Osteocyte (in vitro differentiated cells): ENCODE results near the gene ACOT6. TPM values are rescaled to one million over a fixed set of nuclear protein-coding genes. Genes with fewer than 3 reads are reported as not detected.
A peak's percentile ranks its signal among the peaks of the same experiment; 100 is the strongest.
"Not testable (repeated sequence)": the region's sequence is repeated elsewhere in the genome, so short reads cannot be mapped to it uniquely, and the experiment has no call there.

Source experiments
- DNase-seq: peaks from one replicate; pipeline ENCODE4 v3.0.0; 2021; ENCODE audit warnings: mixed read lengths; ENCODE audit not compliant: unreplicated experiment; ENCODE audit errors: extremely low spot score
- H3K27ac Mint-ChIP-seq: one replicate; pipeline ENCODE4 v1.8.0; 2021; ENCODE audit warnings: mild to moderate bottlenecking, mixed read lengths; ENCODE audit not compliant: unreplicated experiment
- H3K27me3 Mint-ChIP-seq: one replicate; pipeline ENCODE4 v1.8.0; 2021; ENCODE audit warnings: mixed read lengths; ENCODE audit not compliant: unreplicated experiment
- H3K36me3 Mint-ChIP-seq: one replicate; pipeline ENCODE4 v1.8.0; 2021; ENCODE audit warnings: mixed read lengths; ENCODE audit not compliant: unreplicated experiment
- H3K4me1 Mint-ChIP-seq: one replicate; pipeline ENCODE4 v1.8.0; 2021; ENCODE audit warnings: mixed read lengths; ENCODE audit not compliant: unreplicated experiment
- H3K4me3 Mint-ChIP-seq: one replicate; pipeline ENCODE4 v1.8.0; 2021; ENCODE audit warnings: mild to moderate bottlenecking, moderate library complexity, mixed read lengths; ENCODE audit not compliant: unreplicated experiment
- H3K9me3 Mint-ChIP-seq: one replicate; pipeline ENCODE4 v1.8.0; 2021; ENCODE audit warnings: mixed read lengths; ENCODE audit not compliant: unreplicated experiment
- CTCF ChIP-seq: fragments of 200-600 bp; sonication (generic); IDR thresholded peaks from 2 replicates; pipeline ENCODE4 v1.5.0; 2021; ENCODE audit warnings: antibody characterized with exemption, mild to moderate bottlenecking, moderate library complexity
- total RNA-seq: library from RNA; stranded (reverse); gene quantifications from 2 replicates; pipeline ENCODE4 v1.2.1, GENCODE V29; 2021

ACOT6 gene
- total RNA-seq, 1 donor from 2014 or later, result not detected

GRCh38 chr14:73588695-73589094 lies 23.6 kb upstream of the ACOT6 start:
- Mint-ChIP-seq H3K36me3 (no peaks in the 10 kb centered on the region), H3K9me3 (no peaks in the 10 kb centered on the region), H3K27me3 (no peaks in the 10 kb centered on the region), H3K4me1 (no peaks in the 10 kb centered on the region), H3K27ac (no peak overlapping the region), H3K4me3 (no peak overlapping the region)
- no peak for DNase-seq
- TF ChIP-seq CTCF, result no peak

- Mint-ChIP-seq H3K27ac (no peak overlapping the region), H3K4me1 (no peaks in the 10 kb centered on the region), H3K27me3 (no peaks in the 10 kb centered on the region)
Observed at GRCh38 chr14:73589116-73589515, 23.2 kb upstream of the ACOT6 start.

GRCh38 chr14:73590673-73591004 lies 21.7 kb upstream of the ACOT6 start:
- not testable (repeated sequence) for H3K9me3 Mint-ChIP-seq, H3K27ac Mint-ChIP-seq, DNase-seq, H3K27me3 Mint-ChIP-seq, H3K36me3 Mint-ChIP-seq, H3K4me1 Mint-ChIP-seq
- H3K4me3 Mint-ChIP-seq, result peak overlapping the region; percentile 67

More at GRCh38 chr14:73589116-73589515, 23.2 kb upstream of the ACOT6 start:
- Mint-ChIP-seq H3K36me3 (no peaks in the 10 kb centered on the region), H3K4me3 (no peak overlapping the region), H3K9me3 (no peaks in the 10 kb centered on the region)
- TF ChIP-seq CTCF, result no peak
- no peak for DNase-seq

- peak within 1 kb of the TSS; percentile 67 for H3K4me3 Mint-ChIP-seq
- H3K4me1 Mint-ChIP-seq, result no peaks in the 10 kb centered on the region
- H3K27me3 Mint-ChIP-seq, result no peaks in the 10 kb centered on the region
- no peaks in the 10 kb centered on the region for H3K36me3 Mint-ChIP-seq
- no peaks in the 10 kb centered on the region for H3K9me3 Mint-ChIP-seq
- no peak for TF ChIP-seq CTCF
- DNase-seq, result no peak
- H3K27ac Mint-ChIP-seq, result no peak within 1 kb of the TSS
Observed at GRCh38 chr14:73591690-73592449, 20.4 kb upstream of the ACOT6 start, which contains the start of gene ACOT4. Gene ACOT4 (plus strand): TSS chr14:73591873. CDS start chr14:73591960, 87 bp downstream.

GRCh38 chr14:73594491-73594890 lies 17.8 kb upstream of the ACOT6 start:
- H3K36me3 Mint-ChIP-seq, result no peaks in the 10 kb centered on the region
- no peak for DNase-seq
- no peak overlapping the region for H3K27ac Mint-ChIP-seq
- no peaks in the 10 kb centered on the region for H3K9me3 Mint-ChIP-seq
- H3K27me3 Mint-ChIP-seq, result no peaks in the 10 kb centered on the region
- TF ChIP-seq CTCF, result no peak
- H3K4me1 Mint-ChIP-seq, result no peaks in the 10 kb centered on the region
- no peak overlapping the region for H3K4me3 Mint-ChIP-seq
